HG03139 (cell line): Measurements from ENCODE around the gene RER1.

Experiments used
- ATAC-seq: cut with Tn5 transposase; IDR thresholded peaks from one replicate; pipeline ENCODE4 v1.9.1; 2021; ENCODE audit not compliant: unreplicated experiment

Gene RER1

DNA sequence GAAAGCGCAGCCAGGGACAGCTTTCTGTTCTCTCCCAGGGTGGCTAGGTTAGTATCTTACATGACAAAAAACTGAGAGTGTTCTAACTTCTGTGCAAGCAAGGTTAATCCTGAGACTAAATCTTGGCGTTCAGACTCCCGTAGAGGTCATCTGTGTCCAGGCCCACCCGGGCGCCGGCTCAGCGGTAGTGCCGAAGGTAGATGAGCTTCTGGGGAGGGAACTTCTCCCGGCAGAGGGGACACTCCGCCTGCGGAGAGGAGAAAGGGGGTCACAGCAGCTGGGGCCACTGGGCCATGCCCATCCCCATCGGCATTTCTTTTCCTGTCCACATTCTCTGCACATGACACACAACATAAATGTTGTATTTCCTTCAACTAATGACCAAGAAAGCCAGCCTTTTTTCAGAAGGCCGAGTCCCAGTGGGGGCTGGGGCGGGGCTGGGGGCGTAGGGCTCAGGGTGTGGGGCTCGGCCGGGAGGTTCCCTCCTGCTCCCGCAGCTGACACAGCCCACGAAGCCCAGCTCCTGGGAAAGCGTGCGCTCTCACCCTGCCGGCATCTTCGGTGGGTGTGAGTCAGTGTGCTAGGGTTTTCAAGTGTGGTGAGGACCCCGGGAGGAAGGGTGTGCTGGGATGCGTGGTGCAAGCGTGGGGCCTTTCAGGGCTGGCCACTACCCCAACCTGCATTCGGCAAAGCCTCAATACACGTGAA, 14.1 kb downstream of the RER1 start:
- ATAC-seq, result no peak

DNA sequence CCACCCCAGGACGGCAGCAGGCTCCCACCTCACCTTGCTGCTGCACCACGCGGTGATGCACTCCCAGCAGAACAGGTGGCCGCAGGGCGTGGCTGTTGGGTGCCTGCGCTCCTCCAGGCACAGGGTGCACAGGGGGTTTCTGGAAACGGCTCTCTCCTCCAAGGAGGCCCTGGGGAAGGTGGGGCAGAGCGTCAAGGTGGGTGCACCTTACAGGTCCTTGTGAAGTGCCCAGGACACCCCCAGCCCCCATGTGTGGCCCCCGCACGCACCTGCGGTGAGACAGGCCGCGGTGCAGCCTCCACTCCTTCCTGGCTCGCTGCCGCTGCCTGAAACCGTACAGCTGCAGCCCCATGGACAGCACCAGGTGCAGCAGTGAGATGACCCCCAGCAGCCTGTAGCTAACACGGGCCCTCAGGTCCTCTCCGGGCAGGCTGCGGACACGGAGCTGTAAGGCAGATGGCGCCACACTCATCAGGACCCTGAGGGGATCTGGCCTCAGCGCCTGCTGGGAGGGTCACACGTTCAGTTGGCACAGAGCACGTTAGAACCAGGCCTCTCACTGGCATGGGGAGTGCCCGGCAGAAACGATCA, 14.9 kb downstream of the RER1 start:
- no peak for ATAC-seq

GRCh38 chr1:2407166-2407990, 15.7 kb downstream of the RER1 start:
- no peak for ATAC-seq

- no peak for ATAC-seq
Measured at GRCh38 chr1:2407991-2408275, 16.3 kb downstream of the RER1 start.

GRCh38 chr1:2408456-2408855, 16.8 kb downstream of the RER1 start:
- ATAC-seq, result no peak

- no peak for ATAC-seq
Measured at GRCh38 chr1:2408859-2409276, 17.2 kb downstream of the RER1 start.

GRCh38 chr1:2409745-2410144, 18.1 kb downstream of the RER1 start:
- no peak for ATAC-seq

DNA sequence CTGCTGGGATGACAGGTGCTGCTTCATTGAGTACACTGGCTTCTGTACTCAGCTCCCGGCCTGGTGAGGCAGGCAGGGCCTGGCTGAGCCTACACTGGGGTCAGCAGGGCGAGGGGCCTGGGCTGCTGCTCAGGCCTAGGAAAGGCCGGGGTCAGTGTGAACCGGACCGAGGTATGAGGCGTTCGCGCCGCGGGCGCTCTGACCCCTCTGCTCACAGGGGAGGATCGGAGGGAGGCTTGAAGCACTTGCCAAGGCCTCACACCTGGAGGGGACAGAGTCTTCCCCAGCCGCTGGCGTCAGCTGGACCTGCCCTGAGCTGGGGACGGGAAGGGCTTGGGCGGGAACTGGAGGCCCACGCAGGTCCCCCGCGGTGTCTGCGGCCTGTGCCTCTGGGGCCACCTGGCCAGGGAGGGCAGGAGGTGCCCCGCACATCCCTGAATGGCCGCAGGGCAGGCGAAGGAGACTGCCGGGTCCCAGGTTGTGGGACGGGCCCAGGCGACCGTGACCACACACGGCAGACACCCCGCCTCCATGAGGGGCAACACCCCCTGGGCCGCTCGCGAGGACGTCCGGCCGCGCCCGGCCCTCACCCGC, 20.3 kb downstream of the RER1 start:
- peak; percentile 12 for ATAC-seq

DNA sequence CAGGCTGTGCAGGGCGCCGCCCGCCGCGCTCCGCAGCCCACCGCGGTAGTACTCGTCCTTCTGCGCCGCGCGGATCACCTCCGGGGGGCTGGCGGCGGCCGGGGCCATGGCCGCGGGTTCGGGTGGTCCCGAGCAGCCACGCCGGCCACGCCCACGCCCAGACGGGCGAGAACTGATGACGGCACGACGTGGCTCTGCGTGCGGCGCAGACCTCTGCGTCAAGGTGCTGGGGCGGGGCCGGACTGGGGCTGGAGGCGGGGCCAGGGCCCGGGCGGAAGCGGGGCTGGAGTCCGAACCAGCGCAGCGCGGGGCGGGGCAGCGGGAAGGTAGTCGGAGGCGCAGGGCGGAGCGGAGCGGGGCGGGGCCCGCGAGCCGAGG, 20.7 kb downstream of the RER1 start, which contains the start of gene PEX10:
TSS of gene PEX10 (minus strand) at position 170 of the 378 bp plus-strand sequence. CDS start at position 108, 62 bp downstream.
- peak; percentile 69 for ATAC-seq

DNA sequence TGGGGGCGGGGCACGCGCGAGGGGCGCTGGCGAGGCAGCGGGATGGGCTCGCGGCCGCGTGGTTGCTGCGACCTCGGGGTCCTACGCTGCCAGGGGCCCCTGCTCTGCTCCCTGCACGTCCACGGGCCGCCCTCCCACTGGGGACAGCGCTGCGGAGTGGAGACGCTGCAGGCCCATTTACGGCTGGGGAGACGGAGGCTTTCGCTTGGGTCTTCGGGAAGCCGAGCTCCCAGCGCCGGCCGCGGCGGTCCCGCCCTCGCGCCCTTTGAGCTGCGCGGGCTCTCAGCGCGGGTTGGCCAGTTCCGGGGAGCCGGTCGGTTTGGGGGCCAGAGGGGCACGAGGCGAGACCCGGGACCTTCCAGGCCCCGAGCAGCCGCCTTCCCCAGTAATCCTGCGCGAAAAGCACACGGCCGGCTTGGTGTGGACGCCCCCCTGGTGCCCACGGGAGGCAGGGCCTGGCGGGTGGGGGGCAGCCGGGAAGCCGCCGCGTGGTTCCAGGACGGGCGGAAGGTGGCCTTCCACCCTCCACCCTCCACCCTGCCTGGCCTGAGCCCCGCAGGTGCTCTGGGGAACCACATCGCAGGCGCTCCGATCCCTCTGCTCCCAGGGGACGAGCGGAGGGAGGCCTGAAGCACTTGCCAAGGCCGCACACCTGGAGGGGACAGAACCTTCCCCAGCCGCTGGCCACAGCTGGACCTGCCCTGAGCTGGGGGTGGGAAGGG, 21.3 kb downstream of the RER1 start:
- peak; percentile 7 for ATAC-seq

- peak; percentile 5 for ATAC-seq
Measured at GRCh38 chr1:2413495-2414296, 22.1 kb downstream of the RER1 start.

DNA sequence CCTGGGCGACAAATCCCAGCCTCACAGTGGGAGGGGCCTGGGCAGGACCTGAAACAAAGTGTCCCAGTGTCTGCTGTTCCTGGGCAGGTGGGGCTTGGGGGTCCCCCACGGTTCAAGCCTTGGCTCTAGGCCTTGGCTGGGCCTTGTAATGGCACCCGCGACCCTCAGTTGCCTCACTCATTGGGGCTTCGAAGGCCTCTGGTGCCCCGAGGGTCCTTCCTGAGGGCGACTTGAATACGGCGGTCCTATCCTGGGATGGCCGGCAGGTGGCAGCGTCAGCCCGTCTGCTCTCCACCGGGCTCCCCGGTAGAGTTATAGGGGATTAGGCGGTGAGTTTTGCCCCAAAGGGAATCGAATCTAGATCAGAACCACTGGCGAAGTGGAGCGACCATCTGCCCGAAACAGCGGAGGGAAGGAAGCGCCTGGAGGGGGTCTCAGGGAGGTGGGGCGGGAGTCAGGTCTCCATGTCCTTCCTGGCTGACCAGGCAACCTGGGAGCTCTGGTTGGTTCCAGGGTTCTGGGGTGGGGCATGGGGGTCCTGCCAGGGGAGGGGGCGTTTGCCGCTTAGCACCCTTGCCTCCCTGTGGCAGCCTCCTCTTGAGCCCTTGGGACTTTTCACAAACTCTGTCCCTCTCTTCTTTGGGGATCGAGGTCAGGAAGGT, 22.8 kb downstream of the RER1 start:
- ATAC-seq, result no peak

DNA sequence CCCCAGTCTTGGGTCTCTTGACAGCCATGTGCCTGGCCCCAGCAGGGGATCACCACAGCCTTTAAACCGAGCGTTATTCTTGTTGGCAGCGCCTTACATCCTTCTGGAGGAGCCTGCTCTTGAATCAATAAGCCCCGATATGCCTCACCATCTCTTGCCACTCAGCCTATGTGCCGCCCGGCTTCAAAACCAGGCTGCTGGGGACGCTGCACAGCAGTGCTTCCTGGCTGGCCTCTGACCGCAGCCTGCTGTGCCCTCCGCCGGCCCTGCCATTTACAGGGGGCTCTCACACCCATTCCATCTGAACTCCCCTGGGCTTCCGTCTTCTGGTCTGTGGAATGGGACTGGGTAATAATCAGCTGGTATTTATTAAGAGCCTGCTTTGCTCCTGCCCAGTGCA, 23.7 kb downstream of the RER1 start:
- ATAC-seq, result no peak

GRCh38 chr1:2415801-2416208, 24.2 kb downstream of the RER1 start:
- no peak for ATAC-seq

- no peak for ATAC-seq
Measured at GRCh38 chr1:2416403-2416802, 24.8 kb downstream of the RER1 start.

- no peak for ATAC-seq
Measured at GRCh38 chr1:2417083-2417832, 25.6 kb downstream of the RER1 start.

DNA sequence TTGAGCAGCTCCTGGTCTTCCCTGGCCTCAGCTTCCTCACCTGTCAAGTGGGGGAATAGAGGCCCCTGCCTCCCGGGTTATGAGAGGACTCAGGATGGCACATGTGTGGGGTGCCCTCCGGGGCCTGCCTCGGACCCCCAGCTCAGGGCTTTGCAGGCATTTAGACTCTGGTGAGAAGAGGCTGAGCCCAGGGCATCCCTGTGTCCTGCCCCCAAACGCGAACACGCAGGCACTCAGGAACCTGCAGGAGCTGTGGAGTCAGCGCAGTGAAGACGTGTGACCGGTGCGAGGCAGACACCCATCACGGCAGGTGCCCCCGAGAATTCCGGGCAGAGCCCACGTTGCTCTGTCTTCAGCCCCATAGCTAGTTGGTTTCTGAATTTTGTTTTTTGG, 26.2 kb downstream of the RER1 start:
- ATAC-seq, result no peak

- no peak for ATAC-seq
Measured at GRCh38 chr1:2418791-2419320, 27.2 kb downstream of the RER1 start.

GRCh38 chr1:2419416-2419815, 27.8 kb downstream of the RER1 start:
- ATAC-seq, result no peak
